Colonic mucosa (tissue), 4 donors: ENCODE data around the gene ZNF26. TPM values are rescaled to one million over a fixed set of nuclear protein-coding genes. Genes with fewer than 3 reads are reported as not detected.

Experiments
- DNase-seq: peaks from one replicate; pipeline ENCODE4 v3.0.0-alpha.2; 2020
- H3K27ac ChIP-seq: fragments of 200-600 bp; one replicate; pipeline ENCODE4 v1.8.0; 2021
- H3K27me3 ChIP-seq: fragments of 200-600 bp; one replicate; pipeline ENCODE4 v1.8.0; 2021
- H3K36me3 ChIP-seq: fragments of 200-600 bp; one replicate; pipeline ENCODE4 v1.8.0; 2021
- H3K4me1 ChIP-seq: fragments of 200-600 bp; one replicate; pipeline ENCODE4 v1.8.0; 2021; ENCODE audit warnings: mild to moderate bottlenecking
- H3K4me3 ChIP-seq: fragments of 200-600 bp; one replicate; pipeline ENCODE4 v1.8.0; 2021
- H3K9ac ChIP-seq, 2 donors: one replicate each; pipeline ENCODE4 v1.7.0; 2013; ENCODE audit warnings: control low read depth in 2 of 2, low read depth in 2 of 2, low read length in 2 of 2
- H3K9me3 ChIP-seq: fragments of 200-600 bp; one replicate; pipeline ENCODE4 v1.8.0; 2021
- CTCF ChIP-seq: fragments of 200-600 bp; IDR thresholded peaks from one replicate; pipeline ENCODE4 v1.8.0; 2022; ENCODE audit warnings: antibody characterized with exemption, mild to moderate bottlenecking
- intact Hi-C: fragments of 100-400 bp; cut with DNase I; formaldehyde crosslinking; loops from one replicate; pipeline ENCODE4 v1.14.1; 2022
- total RNA-seq, 2 donors: library from RNA; stranded (reverse); fragmentation: NEBNext Ultra II Directional in 1 of 2; extraction: Animal tissue kit (Norgen Biotek cat#: 25700) in 1 of 2; gene quantifications; one replicate each; pipeline ENCODE4 v1.2.1, GENCODE V29; 2021
- donor health status: healthy.
- donor health status: DM: no; HTN: no; CAD: no.
- donor health status: DM: no; HTN: no; CAD: no.

Gene ZNF26
- total RNA-seq, 2 donors from 2014 or later, result 6.7 to 7.2 TPM

DNA sequence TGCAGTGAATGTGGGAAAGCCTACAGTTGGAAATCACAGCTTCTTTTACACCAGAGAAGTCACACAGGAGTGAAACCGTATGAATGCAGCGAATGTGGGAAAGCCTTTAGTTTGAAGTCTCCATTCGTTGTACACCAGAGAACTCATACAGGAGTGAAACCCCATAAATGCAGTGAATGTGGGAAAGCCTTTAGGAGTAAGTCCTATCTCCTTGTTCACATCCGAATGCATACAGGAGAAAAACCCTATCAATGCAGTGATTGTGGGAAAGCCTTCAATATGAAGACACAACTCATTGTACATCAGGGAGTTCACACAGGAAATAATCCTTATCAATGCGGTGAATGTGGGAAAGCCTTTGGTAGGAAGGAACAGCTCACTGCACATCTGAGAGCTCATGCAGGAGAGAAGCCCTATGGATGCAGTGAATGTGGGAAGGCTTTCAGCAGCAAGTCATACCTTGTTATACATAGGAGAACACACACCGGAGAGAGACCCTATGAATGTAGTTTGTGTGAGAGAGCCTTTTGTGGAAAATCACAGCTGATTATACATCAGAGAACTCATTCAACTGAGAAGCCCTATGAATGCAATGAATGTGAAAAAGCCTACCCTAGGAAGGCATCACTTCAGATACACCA is 24.6 kb downstream of the ZNF26 start:
- Histone ChIP-seq H3K27me3 (no peaks in the 10 kb centered on the region), H3K36me3 (peaks cover 37% of the 10 kb centered on the region), H3K4me1 (no peaks in the 10 kb centered on the region), H3K27ac (no peak overlapping the region), H3K4me3 (no peak overlapping the region), H3K9ac (no peak overlapping the region), H3K9me3 (peaks cover 13% of the 10 kb centered on the region)
- no peak for DNase-seq
- TF ChIP-seq CTCF, result no peak
- intact Hi-C loops, result no loop called here

GRCh38 chr12:133023566-133023965 is 37.4 kb downstream of the ZNF26 start:
- H3K27me3 ChIP-seq, result no peaks in the 10 kb centered on the region
- H3K9me3 ChIP-seq, result peaks cover 5% of the 10 kb centered on the region
- H3K36me3 ChIP-seq, result no peaks in the 10 kb centered on the region
- H3K9ac ChIP-seq, result no peak overlapping the region
- H3K4me1 ChIP-seq, result no peaks in the 10 kb centered on the region
- no peak overlapping the region for H3K27ac ChIP-seq
- H3K4me3 ChIP-seq, result no peak overlapping the region
- intact Hi-C loops, result no loop called here
- TF ChIP-seq CTCF, result no peak
- DNase-seq, result no peak

DNA sequence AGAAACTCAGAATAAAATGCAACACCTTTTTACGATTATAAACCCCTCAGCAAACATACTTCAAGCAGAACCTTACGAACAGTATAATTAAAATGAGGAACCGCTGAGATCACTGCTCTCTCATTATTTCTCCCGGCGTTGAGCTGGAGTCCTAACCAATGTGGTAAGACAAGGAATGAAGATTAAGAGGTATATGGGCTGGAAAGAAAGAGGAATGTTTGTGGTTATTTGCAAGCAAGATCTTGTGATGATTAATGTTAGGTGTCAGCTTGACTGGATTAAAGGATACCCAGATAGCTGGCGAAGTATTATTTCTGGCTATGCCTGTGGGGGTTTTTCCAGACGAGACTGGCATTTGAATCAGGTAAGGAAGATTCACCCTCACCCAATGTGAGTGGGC is 40.8 kb downstream of the ZNF26 start:
- no peak for TF ChIP-seq CTCF
- Histone ChIP-seq H3K4me1 (no peaks in the 10 kb centered on the region), H3K9me3 (peaks cover 5% of the 10 kb centered on the region), H3K9ac (no peak overlapping the region), H3K27me3 (no peaks in the 10 kb centered on the region), H3K36me3 (no peaks in the 10 kb centered on the region), H3K27ac (no peak overlapping the region), H3K4me3 (no peak overlapping the region)
- intact Hi-C loops, result no loop called here
- no peak for DNase-seq

DNA sequence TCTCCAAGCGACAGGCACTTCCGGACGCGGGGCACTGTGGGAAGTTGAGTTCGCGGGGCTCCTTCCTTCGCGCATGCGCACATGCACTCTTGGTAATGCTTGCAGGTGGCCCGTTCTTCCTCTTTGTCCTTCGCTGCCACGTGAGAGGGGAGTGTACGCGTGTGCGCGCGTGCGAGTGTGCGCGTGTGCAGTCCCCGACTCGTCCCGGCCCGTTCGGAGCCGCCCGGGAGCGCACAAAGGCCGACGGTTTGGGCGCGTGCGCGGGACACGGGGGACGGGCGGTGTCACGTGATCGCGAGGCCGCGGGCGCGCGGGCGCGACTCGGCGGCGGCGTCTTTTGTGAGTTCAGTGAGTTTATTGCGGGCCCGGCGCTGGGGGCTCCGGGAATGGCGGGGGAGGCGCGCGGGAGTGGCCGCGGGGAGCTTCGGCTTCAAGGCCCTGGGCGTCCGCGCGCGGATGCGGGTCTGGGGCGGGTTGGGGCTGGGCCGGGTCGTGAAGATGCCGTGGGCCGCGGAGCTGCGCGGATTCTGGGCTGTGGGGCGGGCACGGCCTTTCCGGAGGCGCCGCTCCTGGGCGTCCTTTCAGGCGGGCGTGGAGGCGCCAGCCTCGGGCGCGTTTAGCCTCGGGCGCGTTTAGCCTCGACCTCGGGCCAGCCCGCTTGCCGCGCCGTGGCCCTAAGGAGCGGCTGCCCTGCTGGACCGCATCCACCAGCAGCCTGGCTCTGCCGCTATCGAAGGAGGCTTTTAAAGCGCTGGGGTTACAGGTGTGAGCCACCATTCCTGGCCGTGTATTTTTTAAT is 51.2 kb downstream of the ZNF26 start, which contains the start of gene ZNF84:
ZNF84 (plus strand) TSS at position 303 of the 799 bp plus-strand sequence. CDS start 3,959 bp downstream, outside the sequence.
- peak within 1 kb of the TSS; percentile 91 for H3K4me3 ChIP-seq
- peaks cover 6% of the 10 kb centered on the region for H3K36me3 ChIP-seq
- peak; percentile 98 for DNase-seq
- no peaks in the 10 kb centered on the region for H3K27me3 ChIP-seq
- H3K9me3 ChIP-seq, result peaks cover 6% of the 10 kb centered on the region
- no peak for TF ChIP-seq CTCF
- H3K4me1 ChIP-seq, result peaks cover 9% of the 10 kb centered on the region
- intact Hi-C loops, result loop anchor here (5.0 kb wide), 1 partner anchor 45 kb away; the partner anchor contains the start of gene ZNF140
- peak within 1 kb of the TSS; percentile 94 for H3K27ac ChIP-seq
- H3K9ac ChIP-seq, result peak within 1 kb of the TSS; percentile 66 to 71

DNA sequence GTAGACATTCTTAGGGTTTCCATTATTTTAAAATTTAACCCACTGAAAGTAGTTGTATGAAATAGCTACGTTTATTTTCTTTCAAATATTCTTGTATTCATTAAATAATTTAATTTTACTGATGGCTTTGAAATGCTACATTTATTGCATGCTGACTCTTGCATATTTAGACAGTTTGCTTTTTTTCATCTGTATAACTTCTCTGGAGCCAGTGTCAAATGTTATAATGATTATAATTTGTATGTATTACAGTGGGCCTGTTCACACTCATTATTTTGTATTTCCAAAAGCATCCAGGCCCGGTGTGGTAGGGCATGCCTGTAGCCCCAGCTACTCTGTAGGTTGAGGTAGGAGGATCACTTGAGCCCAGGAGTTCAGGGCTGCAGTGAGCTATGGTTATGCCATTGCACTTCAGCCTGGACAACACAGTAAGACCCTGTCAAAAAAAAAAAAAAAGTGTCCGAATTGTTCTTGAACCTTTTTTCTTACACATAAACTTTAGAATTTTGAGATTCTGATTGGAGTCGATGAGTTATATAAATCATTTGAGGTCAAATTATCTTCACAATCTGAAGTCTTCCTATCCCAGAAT is 52.0 kb downstream of the ZNF26 start:
- no peaks in the 10 kb centered on the region for H3K27me3 ChIP-seq
- DNase-seq, result no peak
- H3K4me3 ChIP-seq, result peak overlapping the region; percentile 91
- H3K9me3 ChIP-seq, result peaks cover 12% of the 10 kb centered on the region
- intact Hi-C loops, result loop anchor here (5.0 kb wide), 1 partner anchor 44 kb away; the partner anchor contains the start of gene ZNF140
- peak overlapping the region in 1 of 2 donors; percentile 71 for H3K9ac ChIP-seq
- peaks cover 6% of the 10 kb centered on the region for H3K36me3 ChIP-seq
- peaks cover 9% of the 10 kb centered on the region for H3K4me1 ChIP-seq
- no peak for TF ChIP-seq CTCF
- H3K27ac ChIP-seq, result peak overlapping the region; percentile 94
